B cell (primary cell): ENCODE measurements around the gene ZACN. TPM values are rescaled to one million over a fixed set of nuclear protein-coding genes. Genes with fewer than 3 reads are reported as not detected.

Experiments
- ATAC-seq: fragments of 200-7000 bp; cut with Tn5 transposase; one replicate; pipeline ENCODE4 v1.10.0; 2021; ENCODE audit warnings: low read depth, mild to moderate bottlenecking, moderate number of reproducible peaks, moderate library complexity
- CTCF ChIA-PET: fragments of 350-600 bp; sonication (Branson Sonifier 250); formaldehyde crosslinking; loops from one replicate; lab custom pipeline; 2021; ENCODE audit warnings: antibody characterized with exemption, inconsistent platforms; lab: Charles Lee
- POLR2A ChIA-PET: fragments of 350-600 bp; sonication (Branson Sonifier 250); formaldehyde crosslinking; loops from one replicate; lab custom pipeline; 2021; ENCODE audit warnings: antibody characterized with exemption; lab: Charles Lee
- DNase-seq: peaks from one replicate; pipeline ENCODE4 v3.0.0; 2013
- H2AFZ ChIP-seq: 2 replicates; pipeline ENCODE4 v1.6.1; 2012; ENCODE audit warnings: mild to moderate bottlenecking, low read depth, low read length; ENCODE audit not compliant: insufficient read depth, poor library complexity, severe bottlenecking
- H3K27ac ChIP-seq, 2 donors: 1 replicate in 1 of 2; 2 replicates in 1 of 2; pipeline ENCODE4 v1.5.1; 2012 to 2013; ENCODE audit warnings: low read length in 2 of 2, mild to moderate bottlenecking in 2 of 2, moderate library complexity in 1 of 2
- H3K27me3 ChIP-seq, 4 experiments: fragments of 200-600 bp in 1 of 4; sonication (generic) in 1 of 4; replicated peaks in 1 of 4; 1 replicate in 2 of 4; 2 replicates in 2 of 4; pipeline versions ENCODE4 v1.6.1 to v1.7.0; 2013 to 2016; ENCODE audit warnings: low read length in 3 of 4, mild to moderate bottlenecking in 2 of 4, mixed read lengths in 1 of 4, moderate library complexity in 1 of 4; ENCODE audit not compliant: insufficient read depth in 4 of 4, control insufficient read depth in 3 of 4; ENCODE audit errors: control extremely low read depth in 1 of 4
- H3K36me3 ChIP-seq, 2 experiments: replicated peaks in 1 of 2; 1 replicate in 1 of 2; 2 replicates in 1 of 2; pipeline versions ENCODE4 v1.6.1 to v1.7.1; 2013; ENCODE audit warnings: low read length in 1 of 2; ENCODE audit not compliant: insufficient read depth in 2 of 2, control insufficient read depth in 1 of 2; ENCODE audit errors: control extremely low read depth in 1 of 2, extremely low read depth in 1 of 2
- H3K4me1 ChIP-seq, 2 donors: fragments of 200-600 bp in 1 of 2; sonication (generic) in 1 of 2; 1 replicate in 1 of 2; 2 replicates in 1 of 2; pipeline versions ENCODE4 v1.5.1 to v1.6.1; 2013 to 2017; ENCODE audit warnings: low read length in 2 of 2; ENCODE audit not compliant: control insufficient read depth in 2 of 2, insufficient read depth in 2 of 2
- H3K4me2 ChIP-seq: replicated peaks from 2 replicates; pipeline ENCODE3; 2012; ENCODE audit warnings: mild to moderate bottlenecking, low read depth, low read length; ENCODE audit not compliant: poor library complexity, severe bottlenecking
- H3K4me3 ChIP-seq, 5 experiments: fragments of 200-600 bp in 1 of 5; sonication (generic) in 1 of 5; 1 replicate in 3 of 5; 2 replicates in 2 of 5; pipeline versions ENCODE4 v1.5.1 to v1.7.0; 2011 to 2016; ENCODE audit warnings: low read length in 4 of 5, mild to moderate bottlenecking in 4 of 5, low read depth in 2 of 5, control low read depth in 1 of 5, moderate library complexity in 1 of 5; ENCODE audit not compliant: insufficient read depth in 1 of 5; ENCODE audit errors: control extremely low read depth in 1 of 5, extremely low read depth in 1 of 5
- H3K79me2 ChIP-seq: fragments of 200-600 bp; sonication (generic); one replicate; pipeline ENCODE4 v1.6.0; 2016; ENCODE audit warnings: low read length; ENCODE audit not compliant: control insufficient read depth, insufficient read depth
- H3K9ac ChIP-seq: fragments of 200-600 bp; sonication (generic); 2 replicates; pipeline ENCODE4 v1.6.1; 2017; ENCODE audit warnings: mild to moderate bottlenecking, low read length, moderate library complexity
- H3K9me3 ChIP-seq, 3 donors: one replicate each; pipeline versions ENCODE4 v1.6.1 to v1.7.1; 2013; ENCODE audit warnings: low read length in 2 of 3; ENCODE audit not compliant: control insufficient read depth in 2 of 3, insufficient read depth in 1 of 3; ENCODE audit errors: control extremely low read depth in 1 of 3
- H4K20me1 ChIP-seq: 2 replicates; pipeline ENCODE4 v1.6.0; 2012; ENCODE audit warnings: mild to moderate bottlenecking, low read length; ENCODE audit not compliant: insufficient read depth, control insufficient read depth, poor library complexity, severe bottlenecking
- H3K27ac Mint-ChIP-seq: one replicate; pipeline ENCODE4 v1.8.0; 2021; ENCODE audit warnings: mixed read lengths
- H3K27me3 Mint-ChIP-seq: one replicate; pipeline ENCODE4 v1.8.0; 2021; ENCODE audit warnings: mixed read lengths
- H3K4me1 Mint-ChIP-seq: one replicate; pipeline ENCODE4 v1.8.0; 2021; ENCODE audit warnings: mixed read lengths
- H3K4me3 Mint-ChIP-seq: one replicate; pipeline ENCODE4 v1.8.0; 2021; ENCODE audit warnings: mixed read lengths
- H3K9me3 Mint-ChIP-seq: one replicate; pipeline ENCODE4 v1.8.0; 2022; ENCODE audit warnings: mixed read lengths; ENCODE audit not compliant: insufficient read depth
- EZH2 ChIP-seq: IDR thresholded peaks from 2 replicates; pipeline ENCODE4 v1.6.1; 2012; ENCODE audit warnings: borderline replicate concordance, low read depth, mild to moderate bottlenecking, moderate library complexity, low read length; ENCODE audit not compliant: insufficient read depth, poor library complexity, severe bottlenecking
- WGBS: methylation state at CpG from one replicate; pipeline ENCODE4 v1.1.5; 2013; ENCODE audit warnings: missing lambda C conversion rate; ENCODE audit not compliant: insufficient coverage; 5-methylcytosine and 5-hydroxymethylcytosine counted together
- intact Hi-C: fragments of 100-400 bp; cut with micrococcal nuclease; formaldehyde crosslinking; loops from one replicate; pipeline ENCODE4 v1.10.0; 2022
- polyA plus RNA-seq: library from polyadenylated mRNA; depleted of rRNA; stranded (reverse); fragments of >200 nt; gene quantifications from 2 replicates; pipeline ENCODE4 v1.2.3, GENCODE V29; 2012
- total RNA-seq, 2 donors: library from RNA; stranded (reverse); fragments of 120-200 nt in 1 of 2; gene quantifications; 1 replicate in 1 of 2; 2 replicates in 1 of 2; pipeline versions ENCODE4 v1.2.3 to v1.2.4, GENCODE V29; 2013 to 2022
- TF ChIP-seq, protein P1 (sequence below): fragments of 200-600 bp; IDR thresholded peaks from one replicate; pipeline ENCODE4 v1.8.0; 2022; ENCODE audit warnings: antibody characterized with exemption, mild to moderate bottlenecking

ZACN gene
- total and polyA plus RNA-seq, 2 donors (not counting 1 experiment from before 2014, with no cell fraction given): 0.37 to 0.45 TPM

DNA sequence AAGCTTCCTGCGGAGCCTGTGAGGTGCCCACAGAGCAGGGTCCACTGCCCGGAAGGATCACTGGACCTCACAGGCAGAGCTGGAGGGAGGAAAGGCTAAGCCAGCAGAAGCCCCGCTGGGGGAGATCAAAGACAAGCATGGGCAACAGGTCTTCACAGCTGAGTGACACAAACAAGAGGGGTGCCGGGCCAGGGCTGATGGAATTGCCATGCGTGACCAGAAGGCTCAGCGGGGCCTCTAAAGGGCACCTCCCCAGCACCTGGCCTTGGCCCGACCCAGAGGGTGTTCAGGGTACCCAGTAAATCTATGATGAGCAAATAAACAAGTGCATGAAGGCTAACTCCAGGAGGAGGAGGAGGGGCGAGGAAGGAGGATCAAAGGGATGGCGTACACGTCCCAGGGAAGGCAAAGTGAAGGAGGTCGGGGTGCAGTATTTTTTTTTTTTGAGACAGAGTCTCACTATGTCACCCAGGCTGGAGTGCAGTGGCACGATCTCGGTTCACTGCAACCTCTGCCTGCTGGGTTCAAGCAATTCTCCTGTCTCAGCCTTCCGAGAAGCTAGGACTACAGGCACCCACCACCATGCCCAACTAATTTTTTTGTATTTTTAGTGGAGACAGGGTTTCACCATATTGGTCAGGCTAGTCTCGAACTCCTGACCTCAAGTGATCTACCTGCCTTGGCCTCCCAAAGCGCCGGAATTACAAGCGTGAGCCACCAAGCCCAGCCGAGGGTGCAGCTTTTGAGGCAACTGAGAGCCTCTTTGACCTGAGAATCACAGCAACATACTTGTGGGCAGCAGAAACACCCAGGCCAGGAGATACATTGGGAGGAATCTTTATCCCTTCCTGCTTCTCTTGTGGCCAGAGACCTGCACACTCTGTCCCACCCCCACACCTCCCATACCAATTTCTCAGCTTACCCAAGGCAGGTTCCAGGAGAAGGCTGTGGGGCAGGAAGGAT, 40.7 kb downstream of the ZACN start:
- 73% methylated on average over 15 of the region's 19 CpGs for WGBS

More for the DNA sequence above, 40.7 kb downstream of the ZACN start:
- Histone ChIP-seq H3K36me3 (no peaks in the 10 kb centered on the region), H3K27ac (no peak overlapping the region), H3K79me2 (no peaks in the 10 kb centered on the region), H2AFZ (no peak overlapping the region), H3K4me1 (peaks cover 18 to 21% of the 10 kb centered on the region in 2 donors), H3K4me3 (no peak overlapping the region), H3K9me3 (no peaks in the 10 kb centered on the region), H4K20me1 (no peaks in the 10 kb centered on the region), H3K9ac (no peak overlapping the region), H3K27me3 (peaks cover 0 to 6% (median 0%) of the 10 kb centered on the region in 4 experiments), H3K4me2 (no peak overlapping the region)
- DNase-seq (peak; percentile 6), ATAC-seq (no peak)
- Mint-ChIP-seq H3K4me3 (no peak overlapping the region), H3K4me1 (peaks cover 16% of the 10 kb centered on the region), H3K27me3 (peaks cover 2% of the 10 kb centered on the region), H3K9me3 (no peaks in the 10 kb centered on the region), H3K27ac (no peak overlapping the region)
- intact Hi-C loops: no loop called here
- no peak for TF ChIP-seq EZH2
- TF ChIP-seq, protein P1, sequence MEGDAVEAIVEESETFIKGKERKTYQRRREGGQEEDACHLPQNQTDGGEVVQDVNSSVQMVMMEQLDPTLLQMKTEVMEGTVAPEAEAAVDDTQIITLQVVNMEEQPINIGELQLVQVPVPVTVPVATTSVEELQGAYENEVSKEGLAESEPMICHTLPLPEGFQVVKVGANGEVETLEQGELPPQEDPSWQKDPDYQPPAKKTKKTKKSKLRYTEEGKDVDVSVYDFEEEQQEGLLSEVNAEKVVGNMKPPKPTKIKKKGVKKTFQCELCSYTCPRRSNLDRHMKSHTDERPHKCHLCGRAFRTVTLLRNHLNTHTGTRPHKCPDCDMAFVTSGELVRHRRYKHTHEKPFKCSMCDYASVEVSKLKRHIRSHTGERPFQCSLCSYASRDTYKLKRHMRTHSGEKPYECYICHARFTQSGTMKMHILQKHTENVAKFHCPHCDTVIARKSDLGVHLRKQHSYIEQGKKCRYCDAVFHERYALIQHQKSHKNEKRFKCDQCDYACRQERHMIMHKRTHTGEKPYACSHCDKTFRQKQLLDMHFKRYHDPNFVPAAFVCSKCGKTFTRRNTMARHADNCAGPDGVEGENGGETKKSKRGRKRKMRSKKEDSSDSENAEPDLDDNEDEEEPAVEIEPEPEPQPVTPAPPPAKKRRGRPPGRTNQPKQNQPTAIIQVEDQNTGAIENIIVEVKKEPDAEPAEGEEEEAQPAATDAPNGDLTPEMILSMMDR: no peak
- CTCF ChIA-PET: interaction anchor here (0.6 to 16.8 kb wide), 15 partner anchors 7 to 382 kb away, joined by 3 to 435 read pairs (median 4); no protein-coding TSS in a partner anchor
- POLR2A ChIA-PET: no interaction called here
